Measurements from ENCODE around the gene RIMKLB. TPM values are rescaled to one million over a fixed set of nuclear protein-coding genes. Genes with fewer than 3 reads are reported as not detected.

RIMKLB gene, protein sequence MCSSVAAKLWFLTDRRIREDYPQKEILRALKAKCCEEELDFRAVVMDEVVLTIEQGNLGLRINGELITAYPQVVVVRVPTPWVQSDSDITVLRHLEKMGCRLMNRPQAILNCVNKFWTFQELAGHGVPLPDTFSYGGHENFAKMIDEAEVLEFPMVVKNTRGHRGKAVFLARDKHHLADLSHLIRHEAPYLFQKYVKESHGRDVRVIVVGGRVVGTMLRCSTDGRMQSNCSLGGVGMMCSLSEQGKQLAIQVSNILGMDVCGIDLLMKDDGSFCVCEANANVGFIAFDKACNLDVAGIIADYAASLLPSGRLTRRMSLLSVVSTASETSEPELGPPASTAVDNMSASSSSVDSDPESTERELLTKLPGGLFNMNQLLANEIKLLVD
- total RNA-seq: 12.7 and 12.9 TPM in 2 replicates

DNA sequence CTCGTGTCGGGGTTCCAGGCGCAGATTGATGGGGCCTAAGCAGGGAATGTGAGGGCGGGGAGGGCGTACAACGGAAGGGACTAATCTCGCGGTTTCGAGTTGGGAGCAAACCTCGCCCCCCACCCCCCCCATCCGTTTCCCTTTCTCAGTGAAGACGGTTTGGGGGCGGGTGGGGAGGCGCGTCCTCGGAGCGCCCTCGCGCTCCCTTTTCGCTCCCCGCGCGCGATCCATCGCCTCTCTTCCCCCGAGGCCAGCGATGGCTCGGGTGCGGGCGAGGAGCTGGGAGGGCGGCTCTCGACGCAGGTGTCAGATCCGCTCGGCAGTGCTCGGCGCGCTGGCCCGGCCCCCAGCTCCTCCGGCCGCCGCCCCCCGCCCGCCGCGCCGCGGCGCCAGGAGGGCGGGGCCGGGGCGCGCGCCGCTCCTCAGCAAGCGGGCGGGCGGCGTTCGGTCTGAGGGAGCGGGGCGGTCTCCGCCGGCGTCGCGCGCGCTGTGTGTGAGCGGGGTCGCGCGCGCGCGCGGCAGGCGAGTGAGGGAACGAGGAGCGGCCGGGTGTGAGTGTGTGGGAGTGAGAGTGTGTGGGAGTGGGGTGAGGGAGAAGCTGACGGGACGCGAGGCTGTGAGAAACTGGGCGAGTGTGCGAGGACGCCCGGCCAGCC lies at the start of gene RIMKLB:
RIMKLB (plus strand) TSS at position 516 of the 656 bp plus-strand sequence. CDS start 15,876 bp downstream, outside the sequence.

DNA sequence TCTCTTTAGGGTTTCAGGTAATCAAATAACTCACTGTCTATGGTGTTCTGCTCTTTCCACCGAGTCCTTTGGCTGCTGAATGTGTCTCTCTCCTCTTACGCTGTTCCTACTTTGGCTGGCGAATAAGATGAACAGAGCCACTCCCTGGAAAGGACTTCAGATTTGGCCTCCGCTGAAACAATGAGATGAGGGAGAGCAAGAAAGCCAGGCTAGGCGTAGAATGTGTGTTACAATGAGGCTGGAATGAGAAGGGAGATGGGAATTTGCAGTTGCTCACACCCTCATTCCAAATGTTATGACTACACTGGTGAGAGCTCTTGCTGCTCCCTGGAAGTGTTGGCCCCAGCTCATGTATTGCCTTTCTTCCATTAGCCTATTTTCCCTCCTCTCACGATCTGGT lies 35.2 kb upstream of the RIMKLB start, which contains the start of gene MFAP5:
MFAP5 (minus strand) TSS at position 234 of the 400 bp plus-strand sequence. CDS start 722 bp downstream, outside the sequence.

GRCh38 chr12:8822298-8822697 lies 124.5 kb downstream of the RIMKLB start, which contains the start of gene A2ML1:
Gene A2ML1 (plus strand): TSS chr12:8822621. CDS start chr12:8822652, 31 bp downstream.

Other genes with a start within 250 kb of the RIMKLB start
- not detected in 2 replicates for gene CLEC6A, start 242.0 kb upstream of the RIMKLB start, total RNA-seq
- not detected in 2 replicates for gene CLEC4D, start 184.5 kb upstream of the RIMKLB start, total RNA-seq
- gene CLEC4E, start 157.1 kb upstream of the RIMKLB start, total RNA-seq: not detected in 2 replicates
- gene AICDA, start 85.1 kb upstream of the RIMKLB start, total RNA-seq: not detected in 2 replicates
- gene MFAP5, start 35.2 kb upstream of the RIMKLB start, total RNA-seq: 126 and 254 TPM in 2 replicates
- not detected in 2 replicates for gene A2ML1, start 124.6 kb downstream of the RIMKLB start, total RNA-seq
- 18.4 and 26.7 TPM in 2 replicates for gene PHC1, start 216.5 kb downstream of the RIMKLB start, total RNA-seq